Measurements from ENCODE around the gene CACNG7.

The CACNG7 gene

DNA sequence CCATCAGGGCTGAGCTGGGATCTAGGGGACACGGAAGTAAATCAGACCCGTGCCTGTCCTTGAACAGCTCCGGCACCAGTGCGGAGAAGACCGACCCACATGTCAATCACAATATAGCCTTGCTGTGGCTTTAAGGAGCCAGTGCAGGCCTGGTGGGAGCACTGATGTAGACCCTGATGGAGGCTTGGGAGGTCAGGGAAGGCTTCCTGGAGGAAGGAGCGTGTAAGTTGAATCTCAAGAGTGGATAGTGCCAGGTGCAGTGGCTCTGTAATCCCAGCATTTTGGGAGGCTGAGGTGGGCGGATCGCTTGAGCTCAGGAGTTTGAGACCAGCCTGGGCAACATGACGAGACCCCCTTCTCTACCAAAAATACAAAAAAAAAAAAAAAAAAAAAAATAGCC is 42.9 kb downstream of the CACNG7 start:
- DNase-seq (ENCODE audit: low read depth in 2 of 2) = no peak

DNA sequence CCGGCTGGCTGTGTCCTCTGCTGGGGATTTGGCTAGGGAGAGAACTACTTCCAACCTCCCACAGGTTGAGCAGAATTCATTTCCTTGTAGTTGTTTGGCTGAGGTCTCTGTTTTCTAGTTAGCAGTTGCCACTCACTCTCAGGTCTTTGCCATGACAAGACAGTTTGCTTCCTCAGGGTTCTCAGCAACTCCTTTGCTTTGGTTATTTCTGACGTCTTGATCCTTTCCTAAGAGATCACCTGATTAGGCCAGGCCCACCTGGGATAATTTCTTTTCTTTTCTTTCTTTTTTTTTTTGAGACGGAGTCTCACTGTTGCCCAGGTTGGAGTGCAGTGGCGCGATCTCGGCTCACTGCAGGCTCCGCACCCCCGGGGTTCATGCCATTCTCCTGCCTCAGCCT is 44.3 kb downstream of the CACNG7 start:
- DNase-seq (ENCODE audit: low read depth in 2 of 2) = no peak

DNA sequence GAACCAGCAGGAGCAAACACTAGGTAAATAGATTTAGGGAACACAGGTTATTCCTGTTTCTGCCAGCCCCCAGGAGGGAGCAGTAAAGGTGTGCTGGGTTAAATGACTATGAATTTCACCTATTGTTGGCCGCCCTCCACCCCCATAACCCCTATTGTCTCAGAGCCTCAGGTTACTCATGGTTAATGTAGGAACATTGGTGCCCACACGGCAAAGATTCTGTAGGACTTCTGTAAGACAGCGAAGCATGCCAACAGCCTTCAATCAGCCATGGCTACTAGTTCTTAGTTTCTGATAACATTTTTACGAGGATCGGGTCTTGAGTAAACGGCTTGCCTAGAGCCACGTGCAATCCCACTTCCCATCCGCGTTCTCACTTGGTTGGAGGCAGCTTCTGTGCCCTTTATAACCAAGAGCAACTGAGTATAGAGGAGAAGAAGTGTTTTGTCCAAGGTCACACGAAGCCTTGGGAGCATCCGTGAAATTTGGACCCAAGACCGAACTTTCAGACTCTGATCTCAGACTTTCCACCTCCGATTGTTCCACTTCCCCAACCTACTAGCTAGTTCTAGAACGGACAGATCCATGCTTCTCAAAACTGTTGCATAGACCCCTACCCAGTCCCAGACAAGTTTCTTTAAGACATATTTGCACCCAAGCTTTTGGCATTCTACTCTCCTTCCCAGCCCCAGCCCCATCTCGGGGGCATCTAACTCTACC is 48.5 kb downstream of the CACNG7 start:
- no peak for DNase-seq (ENCODE audit: low read depth in 2 of 2)

DNA sequence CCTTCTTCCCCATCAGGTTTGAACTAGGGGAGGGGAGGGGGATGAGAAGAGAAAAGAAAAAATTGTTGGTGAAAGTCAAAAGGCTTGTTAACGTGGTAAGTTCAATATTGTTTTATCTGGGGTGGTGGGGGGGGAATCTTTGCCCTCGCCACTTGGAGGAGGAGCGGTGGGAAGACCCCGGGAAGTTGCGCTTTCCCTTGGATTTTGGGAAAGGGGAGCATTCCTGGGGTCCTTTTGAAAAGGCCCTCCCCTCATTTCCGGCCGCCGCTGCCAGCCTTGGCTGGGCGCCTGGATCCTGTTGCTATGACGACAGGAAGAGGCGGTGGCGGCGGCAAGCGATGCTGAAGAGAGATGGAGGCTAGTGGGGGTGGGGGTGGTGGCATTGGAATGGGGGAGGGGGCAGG is 49.1 kb downstream of the CACNG7 start:
- DNase-seq (ENCODE audit: low read depth in 2 of 2) = no peak

- DNase-seq (ENCODE audit: low read depth in 2 of 2) = no peak
Measured at GRCh38 chr19:53958823-53959757, 50.0 kb downstream of the CACNG7 start.

- DNase-seq (ENCODE audit: low read depth in 2 of 2) = no peak
Measured at GRCh38 chr19:53960187-53960586, 51.1 kb downstream of the CACNG7 start.

DNA sequence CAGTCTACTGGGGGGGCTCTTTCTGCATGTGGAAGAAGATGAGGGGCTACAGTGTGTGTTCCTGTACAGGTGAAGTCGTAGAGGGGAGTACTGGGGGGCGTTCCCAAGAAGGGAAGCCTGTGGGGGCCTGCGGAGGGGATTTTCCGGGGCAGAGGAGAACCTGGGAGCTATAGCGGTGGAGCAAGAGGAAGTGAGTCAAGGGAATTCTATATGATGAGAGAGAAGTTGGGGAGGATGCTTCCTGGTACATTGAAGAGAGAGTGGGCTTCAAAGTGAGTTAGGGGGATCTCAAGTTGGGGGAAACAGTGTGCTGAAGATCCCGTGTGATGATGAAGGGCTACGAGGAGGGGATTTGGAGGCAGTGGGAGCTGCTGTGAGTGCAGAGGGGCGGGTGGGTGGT is 51.8 kb downstream of the CACNG7 start:
- DNase-seq (ENCODE audit: low read depth in 2 of 2) = no peak

DNA sequence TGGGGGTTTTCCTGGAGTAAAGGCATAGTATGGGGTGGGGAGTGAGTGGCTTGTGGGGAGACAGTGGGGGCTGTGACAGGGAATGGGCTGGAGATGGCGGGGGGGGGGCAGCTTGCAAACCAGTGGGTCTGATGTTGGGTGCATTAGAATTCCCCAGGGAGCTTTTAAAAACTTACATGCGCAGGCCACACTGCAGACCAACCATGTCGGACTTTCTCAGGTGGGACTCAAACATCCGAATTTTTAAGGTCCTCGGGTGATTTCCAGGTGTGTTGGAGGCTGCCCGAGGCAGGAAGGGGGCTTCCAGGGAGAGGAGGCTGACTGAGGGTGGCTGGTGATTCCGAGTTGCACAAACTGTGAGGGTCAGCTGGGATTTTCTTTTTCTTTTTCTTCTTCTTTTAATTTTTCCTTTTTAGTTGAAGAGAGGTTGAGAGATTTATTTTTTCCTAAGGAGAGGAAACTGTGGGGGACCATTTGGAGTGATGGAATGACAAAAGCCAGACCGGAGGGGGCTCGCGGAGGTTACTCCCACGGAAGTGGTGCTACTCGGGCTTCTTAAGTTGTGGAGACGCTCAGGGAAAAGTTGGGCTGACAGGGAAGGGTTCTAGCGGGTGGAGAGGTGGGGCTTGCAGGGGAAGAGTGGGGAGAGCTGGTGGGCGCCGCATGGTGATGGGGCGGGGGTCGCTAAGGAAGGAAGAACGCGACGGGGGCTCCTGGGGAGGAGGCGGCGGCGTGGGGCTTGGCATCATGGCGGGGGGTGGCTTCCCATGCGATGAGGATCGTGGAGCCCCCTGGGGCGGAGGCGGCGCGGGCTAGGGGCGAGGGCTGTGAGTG is 52.7 kb downstream of the CACNG7 start:
- no peak for DNase-seq (ENCODE audit: low read depth in 2 of 2)

DNA sequence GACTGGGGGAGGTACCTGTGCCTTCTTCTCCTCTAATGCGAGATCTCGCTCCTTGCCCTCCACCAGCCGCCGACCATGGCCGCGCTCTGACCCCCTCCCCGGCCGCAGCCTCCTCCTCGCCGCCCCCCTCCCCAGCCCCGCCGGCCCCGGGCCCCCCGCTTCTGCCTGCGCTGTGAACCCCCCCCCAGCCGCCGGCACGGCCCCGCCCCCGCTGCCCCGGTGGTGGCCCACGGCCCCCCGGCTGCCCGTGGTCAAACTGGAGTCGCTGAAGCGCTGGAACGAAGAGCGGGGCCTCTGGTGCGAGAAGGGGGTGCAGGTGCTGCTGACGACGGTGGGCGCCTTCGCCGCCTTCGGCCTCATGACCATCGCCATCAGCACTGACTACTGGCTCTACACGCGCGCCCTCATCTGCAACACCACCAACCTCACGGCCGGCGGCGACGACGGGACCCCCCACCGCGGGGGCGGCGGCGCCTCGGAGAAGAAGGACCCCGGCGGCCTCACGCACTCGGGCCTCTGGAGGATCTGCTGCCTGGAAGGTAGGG is 53.9 kb downstream of the CACNG7 start, which contains the start of gene CACNG8:
Gene CACNG8 (plus strand): TSS at position 51 of the 545 bp plus-strand sequence.
- no peak for DNase-seq (ENCODE audit: low read depth in 2 of 2)

DNA sequence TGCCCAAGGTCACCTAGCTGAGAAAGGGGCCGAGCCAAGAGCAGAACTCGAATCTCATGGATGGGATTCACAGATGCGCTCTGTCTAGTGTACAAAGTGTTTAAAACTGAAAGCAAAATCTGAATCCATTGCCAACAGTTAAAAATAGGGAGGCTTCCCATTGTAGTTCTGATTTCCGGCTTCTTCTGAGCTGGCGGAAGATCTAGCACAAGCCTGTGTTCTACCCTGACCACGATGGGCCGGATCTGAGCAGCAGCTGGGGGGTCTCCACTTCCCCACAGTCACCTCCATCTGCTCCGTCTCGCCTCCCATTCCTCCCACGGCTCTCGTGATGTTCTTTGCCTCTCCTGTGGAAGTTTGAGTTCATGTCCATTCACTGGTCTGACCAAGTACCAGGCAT is 56.0 kb downstream of the CACNG7 start:
- no peak for DNase-seq (ENCODE audit: low read depth in 2 of 2)

DNA sequence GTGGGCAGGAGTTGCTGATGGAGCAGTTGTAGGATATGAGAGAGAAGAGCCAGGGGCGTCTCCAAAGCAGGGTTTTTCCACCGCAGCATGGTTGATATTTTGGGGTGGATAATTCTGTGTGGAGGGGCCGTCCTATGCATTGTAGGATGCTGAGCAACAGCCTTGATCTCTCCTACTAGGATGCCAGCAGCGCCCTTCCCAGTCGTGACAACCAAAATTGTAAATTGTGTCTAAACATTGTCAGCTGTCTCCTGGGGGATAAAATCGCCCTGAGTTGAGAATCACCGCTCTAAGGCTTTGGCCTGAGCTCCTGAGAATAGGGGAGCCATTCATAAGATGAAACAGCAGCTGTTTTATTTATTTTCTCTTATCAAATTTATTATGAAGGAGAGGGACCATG is 57.9 kb downstream of the CACNG7 start:
- DNase-seq (ENCODE audit: low read depth in 2 of 2) = no peak

- DNase-seq (ENCODE audit: low read depth in 2 of 2) = no peak
Measured at GRCh38 chr19:53969366-53969765, 60.3 kb downstream of the CACNG7 start.

- DNase-seq (ENCODE audit: low read depth in 2 of 2) = no peak
Measured at GRCh38 chr19:53971673-53972072, 62.6 kb downstream of the CACNG7 start.

DNA sequence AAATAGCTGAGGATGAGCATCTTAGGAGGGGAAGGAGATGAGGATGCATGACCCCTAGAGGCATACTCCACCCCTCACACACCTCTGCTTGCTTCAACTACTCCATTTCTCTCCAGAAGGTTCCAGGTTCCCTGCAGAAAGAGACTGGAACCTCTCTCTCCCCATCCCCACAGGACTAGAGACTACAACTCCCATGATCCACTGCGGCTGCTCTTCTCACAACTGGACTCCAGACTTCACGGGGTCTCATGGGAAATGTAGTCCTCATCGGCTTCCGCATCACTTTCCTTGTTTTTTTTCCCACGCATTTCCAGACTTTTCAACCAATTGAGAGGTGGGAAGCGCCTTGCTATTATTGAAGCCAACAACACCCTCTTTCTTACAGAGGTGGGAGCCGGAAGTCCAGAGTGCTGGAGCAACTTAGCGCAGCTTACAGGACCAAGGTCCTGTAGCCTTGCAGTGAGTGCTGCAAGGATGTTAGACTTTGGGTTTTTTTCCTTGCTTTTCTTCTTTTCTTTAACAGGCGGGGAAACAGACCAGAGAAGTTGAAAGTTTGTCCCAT is 68.4 kb downstream of the CACNG7 start:
- peak in 1 of 2 donors; percentile 37 for DNase-seq (ENCODE audit: low read depth in 2 of 2)

DNA sequence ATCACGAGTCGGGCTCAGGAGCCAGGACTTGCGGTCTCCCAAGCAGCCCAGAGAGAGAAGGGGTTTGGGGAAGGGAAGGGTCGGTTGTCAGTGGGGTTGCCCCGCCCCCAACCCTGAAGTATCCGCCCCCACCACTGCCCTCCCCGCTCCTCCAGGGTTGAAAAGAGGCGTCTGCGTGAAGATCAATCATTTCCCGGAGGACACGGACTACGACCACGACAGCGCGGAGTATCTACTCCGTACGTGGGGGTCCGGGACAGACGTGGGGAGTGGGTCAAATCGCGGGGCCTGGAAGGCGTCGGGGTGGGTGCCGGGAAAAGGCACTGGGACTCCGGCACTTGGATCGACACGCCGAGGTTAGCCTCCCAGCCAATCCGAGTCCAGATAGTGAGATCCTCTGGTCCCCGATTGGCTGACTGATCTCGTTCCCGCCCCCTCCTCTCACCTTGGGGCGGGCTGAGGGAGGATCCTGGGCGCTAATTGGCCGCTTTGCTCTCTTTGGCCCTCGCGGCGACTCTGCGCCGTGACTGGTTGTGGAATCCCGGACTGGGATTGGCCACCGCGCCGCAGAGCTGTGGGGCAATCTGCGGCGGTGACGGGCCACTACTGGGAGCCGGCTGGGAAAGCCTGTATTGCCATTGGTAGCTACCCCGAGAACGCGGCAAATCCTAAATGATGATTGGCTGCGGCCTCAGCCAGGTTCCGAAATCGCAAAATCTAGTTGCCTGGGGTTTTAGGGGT is 69.1 kb downstream of the CACNG7 start:
- DNase-seq (ENCODE audit: low read depth in 2 of 2) = no peak

DNA sequence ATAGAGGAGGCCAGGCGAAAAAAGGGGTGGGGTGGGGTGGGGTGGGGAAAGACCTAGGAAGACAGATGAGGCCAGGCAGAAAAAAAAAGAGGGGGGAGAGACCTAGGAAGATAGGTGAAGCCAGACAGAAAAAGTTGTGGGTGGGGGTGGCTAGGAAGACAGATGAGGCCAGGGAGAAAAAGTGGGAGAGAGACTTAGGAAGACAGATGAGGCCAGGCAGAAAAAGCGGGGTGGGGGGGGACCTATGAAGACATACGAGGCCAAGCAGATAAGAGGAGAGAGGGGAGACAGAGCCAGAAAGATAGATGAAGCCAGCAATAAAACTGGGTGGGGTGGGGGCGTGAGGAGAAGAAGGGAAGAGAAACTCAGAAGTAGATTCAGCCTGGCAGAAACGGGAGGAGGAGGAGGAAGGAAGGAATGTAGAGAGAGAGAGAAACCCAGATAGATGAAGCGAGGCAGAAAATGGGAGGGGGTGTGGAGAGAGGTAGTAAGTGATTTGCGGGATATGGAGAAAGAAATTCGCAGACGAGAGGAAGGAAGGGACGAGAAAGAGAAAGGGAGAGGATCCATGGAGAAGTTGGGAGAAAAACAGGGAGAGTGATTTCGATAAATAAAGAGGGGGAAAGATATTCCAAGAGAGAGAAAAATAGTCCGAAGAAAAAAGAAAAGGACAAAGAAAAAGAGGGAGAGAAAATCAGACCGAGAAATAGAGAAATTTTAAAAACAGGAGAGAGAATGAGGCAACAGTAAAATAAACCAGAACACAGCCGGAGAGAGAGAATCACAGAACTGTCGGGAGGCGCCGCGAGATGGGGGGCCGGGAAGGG is 70.1 kb downstream of the CACNG7 start:
- no peak for DNase-seq (ENCODE audit: low read depth in 2 of 2)

GRCh38 chr19:53980539-53981375 is 71.7 kb downstream of the CACNG7 start:
- DNase-seq (ENCODE audit: low read depth in 2 of 2) = no peak

- DNase-seq (ENCODE audit: low read depth in 2 of 2) = no peak
Measured at GRCh38 chr19:53981376-53981951, 72.4 kb downstream of the CACNG7 start.
